ENCODE measurements around the gene CD34. TPM values are rescaled to one million over a fixed set of nuclear protein-coding genes. Genes with fewer than 3 reads are reported as not detected.
"Not testable (repeated sequence)": the region's sequence is repeated elsewhere in the genome, so short reads cannot be mapped to it uniquely, and the experiment has no call there.

CD34 gene
- polyA plus RNA-seq, 4 donors, result 83.0 to 171 (median 112) TPM

DNA sequence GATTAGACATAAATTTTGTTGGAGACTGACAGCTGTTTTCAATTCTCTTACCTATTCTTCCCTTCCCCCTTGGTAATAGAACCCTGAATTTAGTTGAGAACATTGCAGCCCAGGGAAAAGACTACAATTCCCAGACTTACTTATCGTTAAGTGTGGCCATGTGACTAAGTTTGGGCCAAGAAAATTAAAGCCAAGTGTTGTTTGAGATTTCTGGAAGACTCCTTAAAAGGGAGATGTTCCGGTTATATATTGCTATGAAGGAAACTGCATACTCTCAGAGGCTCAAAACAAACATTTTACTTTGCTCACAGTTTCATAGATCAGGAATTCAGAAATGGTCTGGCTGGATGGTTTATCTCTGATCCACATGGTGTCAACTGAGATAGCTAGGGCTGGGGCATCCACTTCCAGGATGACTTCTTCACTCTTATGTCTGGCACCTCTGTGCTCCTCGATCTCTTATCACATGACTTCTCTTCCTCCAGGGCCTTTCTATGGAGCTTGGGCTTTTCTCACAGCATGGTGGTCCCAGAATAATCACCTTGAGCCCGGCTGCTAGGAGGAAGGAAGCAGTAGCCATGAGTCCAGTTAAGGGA is 22.4 kb upstream of the CD34 start:
- DNase-seq (ENCODE audit: low read depth in 4 of 4, low spot score in 3 of 4), result no peak

DNA sequence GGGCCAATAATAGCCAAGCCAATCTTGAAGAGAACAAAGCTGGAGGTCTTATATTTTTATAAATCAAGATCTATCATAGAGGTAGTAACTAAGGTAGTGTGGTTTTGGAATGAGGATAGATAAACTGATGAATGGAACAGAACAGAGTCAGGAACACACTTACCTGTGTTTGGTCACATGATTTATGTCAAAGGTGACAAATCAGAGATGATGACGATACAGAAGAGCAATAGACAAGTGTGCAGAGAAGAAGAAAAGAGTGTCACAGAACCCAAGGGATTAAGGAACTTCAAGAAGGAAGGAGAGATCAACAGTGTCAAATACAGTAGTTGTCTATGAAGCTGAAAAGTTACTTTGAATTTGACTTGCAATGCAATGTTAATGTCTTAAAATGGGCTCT is 16.1 kb upstream of the CD34 start:
- no peak for DNase-seq (ENCODE audit: low read depth in 4 of 4, low spot score in 3 of 4)

DNA sequence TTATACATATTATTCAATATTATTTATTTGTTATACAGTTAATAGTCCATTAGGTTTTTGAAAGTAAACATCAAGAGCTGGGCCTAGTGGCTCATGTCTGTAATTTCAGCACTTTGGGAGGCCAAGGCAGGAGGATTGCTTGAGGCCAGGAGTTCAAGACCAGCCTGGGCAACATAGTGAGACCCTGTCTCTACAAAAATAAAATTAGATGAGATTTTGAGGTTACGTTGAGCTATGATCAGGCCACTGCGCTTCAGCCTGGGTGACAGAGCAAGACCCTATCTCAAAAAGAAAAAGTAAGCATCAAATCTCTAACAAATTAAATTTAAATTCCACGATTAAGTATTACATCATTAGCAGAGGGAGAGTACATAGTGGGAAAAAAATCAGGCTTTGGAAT is 15.0 kb upstream of the CD34 start:
- DNase-seq (ENCODE audit: low read depth in 4 of 4, low spot score in 3 of 4), result not testable (repeated sequence)

DNA sequence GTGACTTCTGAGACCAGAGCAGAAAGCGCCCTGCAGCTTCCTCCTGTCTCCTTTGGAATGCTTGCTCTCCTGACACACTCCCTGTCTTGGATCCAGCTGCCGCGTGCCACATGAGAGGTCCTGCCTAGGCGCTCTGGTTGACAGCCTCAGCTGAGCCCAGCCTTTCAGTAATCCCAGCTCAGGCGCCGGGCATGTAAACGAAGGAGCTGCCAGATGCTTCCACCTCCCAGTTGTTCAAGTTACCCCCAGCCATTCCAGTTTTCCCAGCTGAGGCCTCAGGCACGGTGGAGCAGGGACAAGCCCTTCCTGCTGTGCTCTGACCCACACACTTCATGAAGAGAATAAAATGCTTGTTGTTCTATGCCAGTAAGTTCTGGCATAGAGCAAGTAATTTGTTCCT is 14.3 kb upstream of the CD34 start:
- DNase-seq (ENCODE audit: low read depth in 4 of 4, low spot score in 3 of 4), result no peak

DNA sequence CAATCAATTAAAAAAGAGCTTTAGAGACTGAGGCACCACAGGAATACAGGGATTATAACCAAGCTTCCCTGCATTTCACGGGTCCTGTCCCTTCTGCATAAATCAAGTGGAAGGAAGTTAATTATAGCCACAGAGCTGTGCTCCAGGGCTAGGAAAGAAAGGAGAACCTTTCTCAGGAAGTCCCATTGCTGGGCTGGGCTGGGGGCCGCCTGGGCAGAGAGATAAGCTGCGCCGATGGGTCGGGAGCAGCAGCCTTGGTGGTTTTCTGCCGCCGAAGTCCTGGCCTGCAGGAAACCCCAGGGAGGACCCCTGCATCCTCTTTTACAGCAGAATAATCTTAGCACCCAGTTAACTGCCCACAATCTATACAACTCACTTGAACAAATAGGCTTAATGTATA is 12.6 kb upstream of the CD34 start:
- DNase-seq (ENCODE audit: low read depth in 4 of 4, low spot score in 3 of 4), result no peak

DNA sequence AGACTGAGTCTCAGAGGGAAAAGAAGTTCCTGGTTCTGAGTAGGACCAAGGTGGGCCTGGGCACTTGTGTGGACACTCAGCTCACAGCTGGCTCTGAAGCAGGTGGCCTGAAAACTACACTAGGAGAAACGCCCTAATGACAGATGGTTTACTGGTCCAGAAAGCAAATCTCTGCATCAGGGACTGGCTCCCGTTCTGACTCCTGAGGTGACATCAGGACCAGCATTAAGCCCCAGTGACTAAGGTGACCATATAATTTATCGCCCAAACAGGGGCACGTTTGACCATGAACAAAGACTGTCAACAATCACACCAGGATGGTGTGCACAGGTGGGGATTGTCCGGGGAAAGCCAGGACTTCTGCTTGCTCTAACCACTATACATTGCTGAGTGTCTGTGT is 12.2 kb upstream of the CD34 start:
- DNase-seq (ENCODE audit: low read depth in 4 of 4, low spot score in 3 of 4), result no peak

DNA sequence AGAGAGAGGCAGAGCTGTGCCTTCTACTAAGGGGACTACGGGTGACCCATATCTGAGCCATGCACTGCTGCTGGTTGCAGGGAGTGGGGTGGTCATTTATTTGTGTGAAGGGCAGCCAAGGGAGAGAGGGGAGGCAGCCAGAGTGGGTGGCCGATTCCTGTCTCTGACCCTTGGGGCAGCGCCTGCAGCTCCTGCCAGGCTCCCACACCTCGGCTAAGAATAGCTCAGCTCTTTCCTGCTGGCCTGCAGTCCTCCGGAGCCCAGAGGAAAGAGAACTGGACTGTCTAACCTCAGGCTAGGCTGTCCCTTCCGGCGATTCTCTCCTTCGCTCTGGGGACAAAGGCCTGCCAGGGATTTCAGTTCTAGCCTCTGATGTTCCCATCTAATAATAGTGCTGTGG is 11.6 kb upstream of the CD34 start:
- DNase-seq (ENCODE audit: low read depth in 4 of 4, low spot score in 3 of 4), result no peak

- DNase-seq (ENCODE audit: low read depth in 4 of 4, low spot score in 3 of 4), result no peak
These were observed 10.4 kb upstream of the CD34 start for GRCh38 chr1:207921321-207921720.

DNA sequence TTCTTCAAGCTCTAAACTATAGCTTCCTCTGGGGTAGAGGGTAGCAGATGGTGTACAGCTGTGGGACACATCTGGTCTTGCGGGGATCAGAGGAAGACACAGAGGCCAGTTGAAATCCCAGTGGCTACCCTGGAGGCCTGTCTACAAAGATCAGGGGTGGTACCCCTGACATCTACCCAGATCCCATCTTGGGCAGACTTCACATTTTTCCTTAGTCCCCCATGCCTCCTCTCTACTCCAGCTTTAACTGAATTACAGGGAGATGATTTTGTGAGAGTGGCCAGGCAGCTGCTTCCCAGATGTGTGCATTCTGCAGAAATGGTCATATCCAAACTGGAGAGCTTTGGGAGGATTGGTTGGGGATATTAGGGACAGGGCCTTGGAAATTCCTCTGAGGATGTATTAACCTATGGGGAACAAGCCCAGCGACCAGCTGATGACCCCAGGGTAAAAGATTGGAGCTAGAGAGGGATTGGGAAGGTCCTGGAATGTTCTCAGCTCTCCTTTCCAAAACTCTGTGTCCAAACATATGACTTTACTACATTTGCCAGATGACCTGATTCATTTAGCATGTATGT is 9.6 kb upstream of the CD34 start:
- DNase-seq (ENCODE audit: low read depth in 4 of 4, low spot score in 3 of 4), result no peak

DNA sequence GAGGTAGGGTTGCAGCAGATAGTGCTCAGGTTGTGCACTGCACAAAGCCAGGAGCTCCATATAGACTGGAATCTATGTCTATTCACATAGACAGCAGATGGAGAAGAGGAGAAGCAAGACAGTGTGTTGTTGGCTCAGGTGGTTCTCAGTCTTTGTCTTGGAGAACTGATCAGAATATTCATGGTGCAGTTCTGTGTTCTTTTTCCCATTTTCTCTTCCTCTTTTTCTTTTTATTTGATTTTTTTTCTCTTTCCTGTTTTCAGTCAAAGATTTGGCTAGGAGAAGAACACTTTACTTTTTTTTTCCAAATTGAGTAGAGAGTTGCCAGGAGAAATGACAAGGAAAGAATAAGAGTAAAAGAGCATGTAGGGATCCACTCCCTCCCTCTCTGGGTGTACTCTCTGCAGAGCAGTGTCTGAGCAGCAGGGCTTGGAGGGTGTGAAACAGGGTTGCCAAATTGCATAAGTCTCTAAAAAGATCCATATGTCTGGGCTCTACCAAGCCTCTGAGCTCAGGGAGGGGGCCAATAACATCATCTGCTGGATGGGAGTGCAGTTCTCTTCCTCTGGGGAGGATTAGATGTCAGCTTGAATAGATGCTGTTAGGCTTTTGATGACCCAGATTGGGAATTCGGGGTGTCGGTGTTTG is 8.7 kb upstream of the CD34 start:
- DNase-seq (ENCODE audit: low read depth in 4 of 4, low spot score in 3 of 4), result no peak

DNA sequence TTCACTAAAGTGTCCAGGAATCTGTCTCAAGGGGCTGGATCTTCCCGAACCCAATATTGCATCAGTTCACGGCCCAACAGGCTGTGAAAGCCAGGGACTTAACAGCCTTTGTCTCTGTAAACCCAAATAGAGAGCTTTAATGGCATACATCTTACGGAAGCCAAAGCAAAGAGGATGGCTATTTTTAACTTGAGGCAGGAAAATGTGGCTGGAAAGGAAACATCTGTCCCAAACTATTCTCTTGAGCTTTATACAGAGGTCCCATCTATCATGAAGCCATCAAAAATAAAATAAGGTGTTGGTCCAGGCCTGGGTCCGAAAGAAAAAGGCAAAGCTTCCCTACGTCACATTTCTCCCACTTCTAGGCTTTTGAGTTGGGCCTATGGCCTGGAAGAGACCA is 7.7 kb upstream of the CD34 start:
- DNase-seq (ENCODE audit: low read depth in 4 of 4, low spot score in 3 of 4), result no peak

DNA sequence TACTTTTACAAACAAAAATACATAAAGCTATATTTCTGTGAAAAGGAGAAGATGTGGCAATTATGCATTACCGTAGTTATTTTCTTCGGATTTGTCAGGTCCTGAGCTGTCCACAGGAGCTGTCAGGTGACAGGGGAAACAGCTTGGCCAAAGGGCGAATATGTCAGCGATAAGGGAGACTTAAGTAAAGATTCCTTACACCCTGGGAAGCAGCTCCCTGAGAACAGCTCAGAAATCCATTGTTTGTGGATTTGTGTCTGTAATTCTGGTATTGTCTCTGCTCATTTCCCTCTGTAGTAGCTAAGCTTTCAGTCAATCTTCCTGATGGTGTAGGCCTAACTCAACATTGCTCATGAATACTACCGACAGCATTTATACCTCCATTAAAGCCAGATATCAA is 7.1 kb upstream of the CD34 start:
- DNase-seq (ENCODE audit: low read depth in 4 of 4, low spot score in 3 of 4), result no peak

DNA sequence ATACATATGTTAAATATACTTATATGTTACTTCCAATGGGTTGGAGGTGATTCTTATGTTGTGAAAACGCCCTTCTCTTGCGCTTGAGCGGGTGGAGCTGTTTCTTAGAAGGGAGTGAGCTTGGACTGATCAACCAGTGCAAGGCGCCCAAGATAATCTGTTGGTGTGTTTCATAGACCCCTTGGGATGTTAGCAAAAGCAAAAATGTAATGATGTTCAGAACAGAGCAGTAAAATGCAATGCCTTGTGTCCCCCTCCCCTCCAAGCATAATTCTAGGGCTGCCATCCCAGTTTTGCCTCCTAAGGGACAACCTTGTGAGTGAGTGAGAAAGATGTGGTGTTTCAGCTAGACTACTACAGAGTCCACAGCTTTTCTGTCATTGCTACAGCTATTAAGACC is 6.2 kb upstream of the CD34 start:
- no peak for DNase-seq (ENCODE audit: low read depth in 4 of 4, low spot score in 3 of 4)

DNA sequence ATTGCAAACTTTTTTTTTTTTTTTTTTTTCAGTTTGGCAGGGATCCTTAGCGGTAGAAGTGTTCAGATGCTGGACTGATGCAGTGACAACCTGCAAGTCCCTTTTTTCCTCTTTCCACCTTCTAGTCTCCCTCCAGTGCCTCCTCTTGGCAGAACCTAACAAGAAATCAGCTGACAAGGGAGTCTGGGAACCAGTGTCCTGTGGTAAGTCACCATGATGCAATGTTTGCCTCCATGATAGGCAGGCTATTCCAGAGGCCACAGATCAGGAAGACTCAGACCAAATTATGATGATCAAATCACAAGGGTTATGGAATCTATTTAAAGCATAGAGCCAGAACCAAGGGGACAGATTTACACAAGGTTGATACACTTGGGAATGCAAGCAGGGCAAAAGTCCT is 3.0 kb upstream of the CD34 start:
- no peak for DNase-seq (ENCODE audit: low read depth in 4 of 4, low spot score in 3 of 4)

DNA sequence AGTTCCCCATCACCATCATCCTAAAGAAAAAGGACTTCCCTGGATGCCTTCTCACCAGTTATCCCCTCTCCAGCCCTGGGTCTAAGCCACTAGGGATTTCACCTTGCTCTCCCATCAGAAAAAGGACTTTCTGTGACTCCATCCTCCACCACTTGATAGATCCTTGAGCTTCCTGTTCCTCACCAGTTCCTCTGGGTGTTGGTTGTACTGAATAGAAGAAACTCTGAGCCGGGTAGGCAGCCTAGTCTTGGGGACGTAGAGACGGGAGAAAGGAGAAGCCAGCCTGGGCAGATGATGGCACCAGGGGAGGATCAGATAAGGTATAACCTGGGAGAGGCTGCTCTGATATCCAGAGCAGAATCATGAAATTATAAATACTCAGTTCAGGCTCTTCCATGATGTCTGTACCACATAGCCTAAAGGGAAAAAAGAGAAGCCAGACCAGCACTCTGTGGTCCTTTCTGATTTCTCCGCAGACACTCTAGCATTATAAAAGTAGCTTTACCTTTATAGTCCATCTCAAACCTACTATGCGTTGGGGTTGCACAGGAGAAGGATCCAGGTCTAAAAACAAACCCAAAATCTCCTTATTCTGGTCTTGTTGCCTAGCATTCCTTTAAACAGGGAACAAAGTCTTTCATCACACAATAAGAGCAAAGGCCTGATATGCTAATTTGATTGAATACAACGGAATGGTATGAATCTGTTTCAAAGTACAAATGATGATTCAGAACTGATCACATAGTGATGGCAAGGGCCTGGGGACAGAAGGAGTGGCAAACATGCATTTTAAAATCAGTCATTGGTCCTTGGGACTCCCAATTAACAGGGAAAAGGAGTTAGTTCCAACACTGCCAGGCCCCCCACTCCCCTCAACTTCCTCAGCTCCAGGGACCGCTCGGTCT is 1.2 kb upstream of the CD34 start:
- DNase-seq (ENCODE audit: low read depth in 4 of 4, low spot score in 3 of 4), result no peak

GRCh38 chr1:207909687-207910086 is 1.2 kb downstream of the CD34 start:
- no peak for DNase-seq (ENCODE audit: low read depth in 4 of 4, low spot score in 3 of 4)

DNA sequence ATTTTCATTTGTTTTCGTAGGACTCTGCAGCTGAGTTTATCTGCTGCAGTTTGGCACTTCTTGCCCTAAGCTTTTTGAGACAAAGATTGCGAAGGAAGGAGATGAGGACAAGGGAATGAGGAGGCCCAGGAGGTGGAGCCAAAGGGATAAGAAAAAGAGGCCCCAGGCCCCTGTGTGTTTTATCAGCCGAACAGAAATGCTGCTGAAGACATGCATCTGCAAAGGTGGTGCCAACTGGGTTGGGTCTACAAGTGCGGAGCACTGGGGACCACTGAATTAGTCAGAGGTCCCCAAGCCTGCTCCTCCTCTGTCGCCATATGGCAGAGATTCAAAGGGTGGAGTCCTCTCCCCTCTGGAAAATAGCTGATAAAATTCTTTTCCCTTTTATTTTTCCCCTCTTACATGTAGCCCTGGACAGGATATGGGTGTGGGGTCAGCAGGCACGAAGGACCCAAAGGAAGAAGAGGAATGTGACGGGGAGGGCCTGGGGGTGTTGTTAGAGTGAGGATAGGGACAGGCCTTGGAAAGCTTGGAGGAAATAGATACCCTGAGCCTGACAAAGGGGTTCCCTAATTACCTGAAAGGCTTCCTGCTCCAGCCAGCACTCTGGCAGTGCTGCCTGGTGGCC is 2.7 kb downstream of the CD34 start:
- DNase-seq (ENCODE audit: low read depth in 4 of 4, low spot score in 3 of 4), result no peak

GRCh38 chr1:207904391-207904790 is 6.5 kb downstream of the CD34 start:
- DNase-seq (ENCODE audit: low read depth in 4 of 4, low spot score in 3 of 4), result no peak

DNA sequence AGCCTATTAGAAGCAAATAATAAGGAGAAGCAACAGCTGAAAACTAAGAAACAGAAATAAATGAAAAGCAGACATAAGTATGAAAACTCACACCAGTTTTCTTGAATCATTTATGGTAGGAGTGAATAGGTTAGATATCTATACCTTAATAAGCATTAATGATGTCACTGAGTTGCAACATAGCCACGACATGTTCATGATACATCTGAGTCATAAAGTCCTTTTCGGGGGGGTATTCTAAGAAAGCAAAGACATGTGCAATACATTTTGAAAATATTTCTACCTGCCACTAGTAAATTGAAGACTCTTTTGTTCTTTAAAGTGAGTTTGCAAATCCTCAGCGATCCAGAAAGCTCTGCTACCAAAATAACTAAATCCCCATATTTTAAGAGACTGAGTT is 7.2 kb downstream of the CD34 start:
- DNase-seq (ENCODE audit: low read depth in 4 of 4, low spot score in 3 of 4), result no peak

DNA sequence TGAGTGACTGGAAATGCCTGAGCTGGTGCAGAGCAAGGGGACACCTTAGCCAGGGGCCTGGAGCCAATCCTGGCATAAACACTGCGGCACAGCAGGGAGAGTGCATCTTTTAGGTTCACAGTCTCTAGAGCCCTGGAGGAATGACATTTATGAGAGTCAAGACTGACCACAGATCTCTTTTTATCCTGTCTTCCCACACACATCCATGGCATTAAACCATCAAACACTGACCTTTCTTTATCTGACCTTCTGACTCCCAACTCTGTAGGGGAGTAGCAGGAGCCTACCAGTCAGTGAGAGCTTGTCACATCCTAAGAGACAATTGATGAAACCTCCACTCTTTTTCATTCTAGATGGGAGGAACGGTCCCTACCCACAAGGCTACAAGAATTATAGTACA is 7.9 kb downstream of the CD34 start:
- DNase-seq (ENCODE audit: low read depth in 4 of 4, low spot score in 3 of 4), result no peak

DNA sequence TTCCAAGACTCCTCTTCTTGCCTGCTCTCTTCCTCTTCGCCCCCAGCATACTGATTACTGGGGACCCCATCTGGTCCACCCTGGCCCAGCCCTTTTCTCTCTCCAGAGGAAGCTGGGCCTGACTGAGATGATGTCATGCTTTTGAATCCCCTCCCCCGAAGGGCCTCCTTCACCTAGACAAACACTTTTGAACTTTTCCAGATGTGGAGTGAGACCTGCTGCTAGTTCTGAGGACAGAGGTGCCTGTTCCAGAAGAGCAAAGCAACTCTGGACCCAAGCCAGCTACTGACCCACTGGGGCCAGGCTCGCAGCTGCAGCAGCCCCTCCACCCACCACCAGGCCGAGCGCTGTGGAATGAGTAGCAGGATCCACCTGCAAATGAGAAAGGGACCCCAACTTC is 8.4 kb downstream of the CD34 start:
- no peak for DNase-seq (ENCODE audit: low read depth in 4 of 4, low spot score in 3 of 4)

All from left renal pelvis (tissue), 4 donors.